ENCODE results near the gene ERCC1. TPM values are rescaled to one million over a fixed set of nuclear protein-coding genes. Genes with fewer than 3 reads are reported as not detected.
"Not testable (repeated sequence)": the region's sequence is repeated elsewhere in the genome, so short reads cannot be mapped to it uniquely, and the experiment has no call there.

ERCC1 gene
- total RNA-seq, 2 donors from 2014 or later = 99.8 to 224 TPM

DNA sequence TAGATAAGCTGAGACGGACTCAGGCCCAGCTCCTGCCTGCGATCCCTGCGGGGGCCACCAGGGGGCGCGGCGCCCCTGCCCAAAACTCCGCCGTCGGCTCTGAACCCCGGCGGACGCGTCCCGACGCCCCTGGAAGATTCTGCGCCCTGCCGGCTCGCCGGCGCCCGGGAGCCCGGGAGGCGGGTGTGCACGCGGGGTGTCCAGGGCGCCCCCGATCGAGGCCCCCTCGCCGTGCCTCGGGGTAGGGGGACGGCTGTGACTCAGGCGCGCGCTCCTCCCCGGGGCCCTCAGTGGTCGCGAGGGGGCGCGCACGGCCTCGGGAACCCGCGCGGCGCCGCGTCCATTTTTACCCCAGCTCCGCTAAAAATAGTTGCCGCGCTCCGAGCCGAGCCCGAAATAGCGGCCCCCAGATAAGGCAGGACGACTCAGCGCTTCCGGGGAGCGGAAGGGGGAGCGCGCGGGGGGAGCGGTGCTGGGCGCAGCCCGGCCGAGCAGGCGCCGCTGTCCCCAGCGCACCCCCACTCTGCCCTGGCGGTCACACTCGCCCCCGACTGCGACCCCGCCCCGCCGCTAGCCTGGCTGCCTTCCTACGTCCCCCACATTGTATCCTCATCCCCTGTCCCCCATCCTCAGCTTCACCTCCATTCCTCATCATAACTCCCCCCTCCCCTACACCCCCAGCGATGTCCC, 16.0 kb upstream of the ERCC1 start:
- Histone ChIP-seq H3K27me3 (replicated peaks; ENCODE audit: insufficient read depth) (no peaks in the 10 kb centered on the region), H3K36me3 (no peaks in the 10 kb centered on the region), H3K27ac (peak overlapping the region; percentile 94 to 95), H3K4me1 (ENCODE audit: control insufficient read depth in 1 of 2, low read depth in 2 of 2) (peaks cover 16 to 23% of the 10 kb centered on the region in 2 donors), H3K4me3 (peak overlapping the region; percentile 89), H3K9me3 (no peaks in the 10 kb centered on the region)
- peak; percentile 40 for ATAC-seq (ENCODE audit: insufficient number of reproducible peaks, low FRiP score, low read depth)
- TF ChIP-seq, protein P1, sequence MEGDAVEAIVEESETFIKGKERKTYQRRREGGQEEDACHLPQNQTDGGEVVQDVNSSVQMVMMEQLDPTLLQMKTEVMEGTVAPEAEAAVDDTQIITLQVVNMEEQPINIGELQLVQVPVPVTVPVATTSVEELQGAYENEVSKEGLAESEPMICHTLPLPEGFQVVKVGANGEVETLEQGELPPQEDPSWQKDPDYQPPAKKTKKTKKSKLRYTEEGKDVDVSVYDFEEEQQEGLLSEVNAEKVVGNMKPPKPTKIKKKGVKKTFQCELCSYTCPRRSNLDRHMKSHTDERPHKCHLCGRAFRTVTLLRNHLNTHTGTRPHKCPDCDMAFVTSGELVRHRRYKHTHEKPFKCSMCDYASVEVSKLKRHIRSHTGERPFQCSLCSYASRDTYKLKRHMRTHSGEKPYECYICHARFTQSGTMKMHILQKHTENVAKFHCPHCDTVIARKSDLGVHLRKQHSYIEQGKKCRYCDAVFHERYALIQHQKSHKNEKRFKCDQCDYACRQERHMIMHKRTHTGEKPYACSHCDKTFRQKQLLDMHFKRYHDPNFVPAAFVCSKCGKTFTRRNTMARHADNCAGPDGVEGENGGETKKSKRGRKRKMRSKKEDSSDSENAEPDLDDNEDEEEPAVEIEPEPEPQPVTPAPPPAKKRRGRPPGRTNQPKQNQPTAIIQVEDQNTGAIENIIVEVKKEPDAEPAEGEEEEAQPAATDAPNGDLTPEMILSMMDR (IDR thresholded peaks at IDR 0.05) = peak; percentile 99
- peak; percentile 71 for DNase-seq (ENCODE audit: low spot score)

DNA sequence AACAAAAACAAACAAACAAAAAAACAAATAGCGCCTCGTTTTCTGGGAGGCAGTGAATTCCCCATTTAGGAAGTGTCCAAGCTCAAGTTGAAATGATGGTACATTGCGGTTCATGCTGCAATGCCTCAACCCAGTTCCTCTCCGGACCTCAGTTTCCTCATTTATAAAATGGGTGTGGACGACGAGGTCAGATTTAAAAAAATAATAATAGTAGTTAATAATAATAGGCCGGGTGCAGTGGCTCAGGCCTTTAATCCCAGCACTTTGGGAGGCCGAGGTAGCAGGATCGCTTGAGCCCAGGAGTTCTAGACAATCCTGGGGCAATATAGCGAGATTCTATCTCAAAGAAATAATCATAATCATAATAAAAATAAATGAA, 15.5 kb upstream of the ERCC1 start:
- Histone ChIP-seq H3K9me3 (no peaks in the 10 kb centered on the region), H3K36me3 (no peaks in the 10 kb centered on the region), H3K4me1 (ENCODE audit: control insufficient read depth in 1 of 2, low read depth in 2 of 2) (peaks cover 13 to 18% of the 10 kb centered on the region in 2 donors), H3K27ac (peak overlapping the region; percentile 94 to 95), H3K27me3 (replicated peaks; ENCODE audit: insufficient read depth) (no peaks in the 10 kb centered on the region), H3K4me3 (peak overlapping the region; percentile 89)
- TF ChIP-seq, protein P1 (IDR thresholded peaks at IDR 0.05) = no peak
- DNase-seq (ENCODE audit: low spot score) (no peak), ATAC-seq (ENCODE audit: insufficient number of reproducible peaks, low FRiP score, low read depth) (no peak)

DNA sequence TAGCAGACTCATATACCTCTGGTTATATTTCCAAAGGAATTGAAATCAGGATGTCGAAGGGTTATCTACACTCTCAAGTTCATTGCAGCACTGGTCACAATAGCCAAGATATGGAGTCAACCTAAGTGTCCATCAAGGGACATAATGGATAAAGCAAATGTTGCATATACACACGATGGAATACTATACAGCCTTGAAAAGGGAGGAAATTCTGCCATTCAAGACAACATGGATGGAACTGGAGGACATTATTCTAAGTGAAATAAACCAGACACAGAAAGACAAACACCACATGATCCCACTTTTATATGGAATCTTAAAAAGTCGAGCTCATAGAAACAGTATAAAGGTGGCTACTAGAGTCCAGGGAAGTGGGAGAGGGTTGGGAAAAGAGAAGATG, 13.6 kb upstream of the ERCC1 start:
- H3K9me3 ChIP-seq = no peaks in the 10 kb centered on the region
- no peaks in the 10 kb centered on the region for H3K36me3 ChIP-seq
- no peaks in the 10 kb centered on the region for H3K27me3 ChIP-seq (replicated peaks; ENCODE audit: insufficient read depth)
- ATAC-seq (ENCODE audit: insufficient number of reproducible peaks, low FRiP score, low read depth) (no peak), DNase-seq (ENCODE audit: low spot score) (no peak)
- H3K4me1 ChIP-seq (ENCODE audit: control insufficient read depth in 1 of 2, low read depth in 2 of 2) = peaks cover 7 to 9% of the 10 kb centered on the region in 2 donors
- TF ChIP-seq, protein P1 (IDR thresholded peaks at IDR 0.05) = no peak
- no peak overlapping the region for H3K4me3 ChIP-seq
- no peak overlapping the region for H3K27ac ChIP-seq

DNA sequence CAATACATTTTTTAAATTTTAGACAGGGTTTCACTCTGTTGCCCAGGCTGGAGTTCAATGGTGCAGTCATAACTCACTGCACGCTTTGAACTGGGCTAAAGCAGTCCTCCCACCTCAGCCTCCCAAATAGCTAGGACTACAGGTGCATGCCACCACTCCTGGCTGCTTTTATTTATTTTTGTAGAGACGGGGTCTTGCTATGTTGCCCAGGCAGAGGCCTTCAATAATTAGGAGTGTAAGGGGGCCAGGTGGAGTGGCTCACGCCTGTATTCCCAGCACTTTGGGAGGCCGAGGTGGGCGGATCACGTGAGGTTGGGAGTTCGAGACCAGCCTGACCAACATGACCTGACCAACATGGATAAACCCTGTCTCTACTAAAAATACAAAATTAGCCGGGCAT, 8.8 kb upstream of the ERCC1 start:
- not testable (repeated sequence) for H3K4me3 ChIP-seq; H3K9me3 ChIP-seq; H3K36me3 ChIP-seq; H3K27ac ChIP-seq; H3K27me3 ChIP-seq (replicated peaks; ENCODE audit: insufficient read depth); ATAC-seq (ENCODE audit: insufficient number of reproducible peaks, low FRiP score, low read depth); DNase-seq (ENCODE audit: low spot score)
- peaks cover 3 to 11% of the 10 kb centered on the region in 2 donors for H3K4me1 ChIP-seq (ENCODE audit: control insufficient read depth in 1 of 2, low read depth in 2 of 2)

DNA sequence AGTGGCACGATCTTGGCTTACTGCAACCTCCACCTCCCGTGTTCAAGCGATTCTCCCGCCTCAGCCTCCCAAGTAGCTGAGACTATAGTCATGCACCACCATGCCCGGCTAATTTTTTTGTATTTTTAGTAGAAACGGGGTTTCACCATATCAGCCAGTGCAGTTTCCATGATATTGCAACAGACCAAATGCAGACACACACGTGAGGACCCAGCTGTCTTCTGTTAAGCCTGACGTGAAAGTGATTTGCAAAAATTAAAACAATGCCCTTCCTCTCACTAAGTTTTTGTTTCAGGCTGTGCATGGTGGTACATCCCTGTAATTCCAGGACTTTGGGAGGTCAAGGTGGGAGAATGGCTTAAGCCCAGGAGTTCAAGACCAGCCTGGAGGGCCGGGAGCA, 7.3 kb upstream of the ERCC1 start:
- not testable (repeated sequence) for H3K36me3 ChIP-seq; H3K27me3 ChIP-seq (replicated peaks; ENCODE audit: insufficient read depth); H3K4me3 ChIP-seq; H3K9me3 ChIP-seq; ATAC-seq (ENCODE audit: insufficient number of reproducible peaks, low FRiP score, low read depth); DNase-seq (ENCODE audit: low spot score)
- Histone ChIP-seq H3K4me1 (ENCODE audit: control insufficient read depth in 1 of 2, low read depth in 2 of 2) (peaks cover 3 to 26% of the 10 kb centered on the region in 2 donors), H3K27ac (peak overlapping the region in 1 of 2 donors; percentile 29)

DNA sequence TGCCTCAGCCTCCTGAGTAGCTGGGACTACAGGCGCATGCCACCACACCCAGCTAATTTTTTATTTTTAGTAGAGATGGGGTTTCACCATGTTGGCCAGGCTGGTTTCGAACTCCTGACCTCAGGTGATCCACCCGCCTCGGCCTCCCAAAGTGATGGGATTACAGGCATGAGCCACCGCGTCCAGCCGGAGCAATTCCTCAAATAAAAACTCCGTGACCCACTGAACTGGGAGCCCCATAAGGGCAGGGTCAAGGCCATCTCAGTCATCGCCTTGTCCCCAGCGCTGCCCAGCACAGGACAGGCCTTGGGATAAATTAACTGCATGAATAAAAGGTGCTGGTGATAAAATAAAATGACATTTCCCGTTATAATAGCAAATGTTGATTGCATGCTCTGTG, 6.2 kb upstream of the ERCC1 start:
- not testable (repeated sequence) for H3K9me3 ChIP-seq; H3K36me3 ChIP-seq; H3K27me3 ChIP-seq (replicated peaks; ENCODE audit: insufficient read depth); H3K4me3 ChIP-seq; DNase-seq (ENCODE audit: low spot score); ATAC-seq (ENCODE audit: insufficient number of reproducible peaks, low FRiP score, low read depth)
- peak overlapping the region; percentile 100 for H3K27ac ChIP-seq
- H3K4me1 ChIP-seq (ENCODE audit: control insufficient read depth in 1 of 2, low read depth in 2 of 2) = peaks cover 9 to 37% of the 10 kb centered on the region in 2 donors

Measured in thoracic aorta (tissue), 2 donors.